Measurements from ENCODE around the gene ZNF821.

Gene ZNF821

GRCh38 chr16:71904239-71904638 is 20.3 kb upstream of the ZNF821 start:
- no peak overlapping the region for H3K4me2 ChIP-seq (ENCODE audit: low read depth, low read length)
- no peak overlapping the region for H3K9ac ChIP-seq (ENCODE audit: low read length)
- H3K27me3 ChIP-seq (replicated peaks; ENCODE audit: insufficient read depth, low read length), result no peaks in the 10 kb centered on the region
- H3K4me1 ChIP-seq (ENCODE audit: low read length), result no peaks in the 10 kb centered on the region
- H2AFZ ChIP-seq (ENCODE audit: low read length), result no peak overlapping the region
- no peak overlapping the region for H3K27ac ChIP-seq (ENCODE audit: low read length)
- no peak for DNase-seq
- peaks cover 100% of the 10 kb centered on the region for H3K79me2 ChIP-seq (ENCODE audit: low read length)
- H3K4me3 ChIP-seq (ENCODE audit: low read length), result no peak overlapping the region
- 0 out of 2 replicates have a peak, but pooled peaks cover 7% of the 10 kb centered on the region for H3F3A ChIP-seq (ENCODE audit: insufficient read depth, low read length)
- TF ChIP-seq CTCF (IDR thresholded peaks at IDR 0.05; ENCODE audit: low read length) (no peak), EZH2phosphoT487 (IDR thresholded peaks at IDR 0.05; ENCODE audit: low read length) (no peak), EZH2 (optimal IDR thresholded peaks at IDR 0.05; ENCODE audit: low read depth, low read length) (no peak)
- no peaks in the 10 kb centered on the region for H3K36me3 ChIP-seq (replicated peaks; ENCODE audit: insufficient read depth, low read length)
- no peaks in the 10 kb centered on the region for H3K9me3 ChIP-seq (replicated peaks; ENCODE audit: insufficient read depth, low read length)
- H3K9me2 ChIP-seq (replicated peaks; ENCODE audit: insufficient read depth, low read length), result no peaks in the 10 kb centered on the region
- peaks cover 79% of the 10 kb centered on the region for H4K20me1 ChIP-seq (ENCODE audit: insufficient read depth, low read length)

- Histone ChIP-seq H3K4me3 (ENCODE audit: low read length) (no peak overlapping the region), H3K27me3 (replicated peaks; ENCODE audit: insufficient read depth, low read length) (no peaks in the 10 kb centered on the region), H4K20me1 (ENCODE audit: insufficient read depth, low read length) (peaks cover 78% of the 10 kb centered on the region), H3K4me1 (ENCODE audit: low read length) (no peaks in the 10 kb centered on the region), H3F3A (ENCODE audit: insufficient read depth, low read length) (0 out of 2 replicates have a peak, but pooled peaks cover 7% of the 10 kb centered on the region), H3K9ac (ENCODE audit: low read length) (no peak overlapping the region), H3K36me3 (replicated peaks; ENCODE audit: insufficient read depth, low read length) (no peaks in the 10 kb centered on the region), H3K4me2 (ENCODE audit: low read depth, low read length) (no peak overlapping the region), H3K79me2 (ENCODE audit: low read length) (peaks cover 100% of the 10 kb centered on the region), H3K9me3 (replicated peaks; ENCODE audit: insufficient read depth, low read length) (no peaks in the 10 kb centered on the region), H3K27ac (ENCODE audit: low read length) (no peak overlapping the region), H3K9me2 (replicated peaks; ENCODE audit: insufficient read depth, low read length) (no peaks in the 10 kb centered on the region), H2AFZ (ENCODE audit: low read length) (no peak overlapping the region)
- TF ChIP-seq EZH2phosphoT487 (IDR thresholded peaks at IDR 0.05; ENCODE audit: low read length), result no peak
- TF ChIP-seq EZH2 (optimal IDR thresholded peaks at IDR 0.05; ENCODE audit: low read depth, low read length), result no peak
- no peak for TF ChIP-seq CTCF (IDR thresholded peaks at IDR 0.05; ENCODE audit: low read length)
- no peak for DNase-seq
Measured at GRCh38 chr16:71903608-71904007, 19.6 kb upstream of the ZNF821 start.

GRCh38 chr16:71902656-71903365 is 18.8 kb upstream of the ZNF821 start:
- TF ChIP-seq CTCF (IDR thresholded peaks at IDR 0.05; ENCODE audit: low read length), result no peak
- no peak for TF ChIP-seq EZH2 (optimal IDR thresholded peaks at IDR 0.05; ENCODE audit: low read depth, low read length)
- no peak for TF ChIP-seq EZH2phosphoT487 (IDR thresholded peaks at IDR 0.05; ENCODE audit: low read length)
- H3K27me3 ChIP-seq (replicated peaks; ENCODE audit: insufficient read depth, low read length), result no peaks in the 10 kb centered on the region
- H3F3A ChIP-seq (ENCODE audit: insufficient read depth, low read length), result 0 out of 2 replicates have a peak, but pooled peaks cover 7% of the 10 kb centered on the region
- no peaks in the 10 kb centered on the region for H3K36me3 ChIP-seq (replicated peaks; ENCODE audit: insufficient read depth, low read length)
- peaks cover 74% of the 10 kb centered on the region for H4K20me1 ChIP-seq (ENCODE audit: insufficient read depth, low read length)
- no peak overlapping the region for H3K4me3 ChIP-seq (ENCODE audit: low read length)
- no peak overlapping the region for H3K27ac ChIP-seq (ENCODE audit: low read length)
- no peak overlapping the region for H3K4me2 ChIP-seq (ENCODE audit: low read depth, low read length)
- H3K79me2 ChIP-seq (ENCODE audit: low read length), result peaks cover 100% of the 10 kb centered on the region
- no peaks in the 10 kb centered on the region for H3K4me1 ChIP-seq (ENCODE audit: low read length)
- no peak overlapping the region for H2AFZ ChIP-seq (ENCODE audit: low read length)
- no peak for DNase-seq
- no peak overlapping the region for H3K9ac ChIP-seq (ENCODE audit: low read length)
- H3K9me3 ChIP-seq (replicated peaks; ENCODE audit: insufficient read depth, low read length), result no peaks in the 10 kb centered on the region
- H3K9me2 ChIP-seq (replicated peaks; ENCODE audit: insufficient read depth, low read length), result no peaks in the 10 kb centered on the region
